Measurements from ENCODE around the gene KIFAP3.

- TF ChIP-seq, protein P1, sequence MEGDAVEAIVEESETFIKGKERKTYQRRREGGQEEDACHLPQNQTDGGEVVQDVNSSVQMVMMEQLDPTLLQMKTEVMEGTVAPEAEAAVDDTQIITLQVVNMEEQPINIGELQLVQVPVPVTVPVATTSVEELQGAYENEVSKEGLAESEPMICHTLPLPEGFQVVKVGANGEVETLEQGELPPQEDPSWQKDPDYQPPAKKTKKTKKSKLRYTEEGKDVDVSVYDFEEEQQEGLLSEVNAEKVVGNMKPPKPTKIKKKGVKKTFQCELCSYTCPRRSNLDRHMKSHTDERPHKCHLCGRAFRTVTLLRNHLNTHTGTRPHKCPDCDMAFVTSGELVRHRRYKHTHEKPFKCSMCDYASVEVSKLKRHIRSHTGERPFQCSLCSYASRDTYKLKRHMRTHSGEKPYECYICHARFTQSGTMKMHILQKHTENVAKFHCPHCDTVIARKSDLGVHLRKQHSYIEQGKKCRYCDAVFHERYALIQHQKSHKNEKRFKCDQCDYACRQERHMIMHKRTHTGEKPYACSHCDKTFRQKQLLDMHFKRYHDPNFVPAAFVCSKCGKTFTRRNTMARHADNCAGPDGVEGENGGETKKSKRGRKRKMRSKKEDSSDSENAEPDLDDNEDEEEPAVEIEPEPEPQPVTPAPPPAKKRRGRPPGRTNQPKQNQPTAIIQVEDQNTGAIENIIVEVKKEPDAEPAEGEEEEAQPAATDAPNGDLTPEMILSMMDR (IDR thresholded peaks at IDR 0.05) = no peak
- no peak for TF ChIP-seq POLR2A (IDR thresholded peaks at IDR 0.05)
These were observed 78.5 kb downstream of the KIFAP3 start for GRCh38 chr1:169995993-169996392.

Data from esophagus squamous epithelium (tissue), 4 donors.